Measurements from ENCODE around the gene WDR27.
"Not testable (repeated sequence)": the region's sequence is repeated elsewhere in the genome, so short reads cannot be mapped to it uniquely, and the experiment has no call there.

WDR27 gene

GRCh38 chr6:169650241-169650958, 51.4 kb downstream of the WDR27 start:
- no peak overlapping the region for H3K4me3 ChIP-seq (ENCODE audit: low read depth, low read length)
- TF ChIP-seq CTCF (IDR thresholded peaks at IDR 0.05; ENCODE audit: borderline replicate concordance, insufficient read depth, low read depth, low read length), result no peak

GRCh38 chr6:169648617-169649016, 53.2 kb downstream of the WDR27 start:
- no peak overlapping the region for H3K4me3 ChIP-seq (ENCODE audit: low read depth, low read length)
- TF ChIP-seq CTCF (IDR thresholded peaks at IDR 0.05; ENCODE audit: borderline replicate concordance, insufficient read depth, low read depth, low read length), result no peak

- no peak for TF ChIP-seq CTCF (IDR thresholded peaks at IDR 0.05; ENCODE audit: borderline replicate concordance, insufficient read depth, low read depth, low read length)
- H3K4me3 ChIP-seq (ENCODE audit: low read depth, low read length), result no peak overlapping the region
These were observed 53.7 kb downstream of the WDR27 start for GRCh38 chr6:169648092-169648491.

- no peak overlapping the region for H3K4me3 ChIP-seq (ENCODE audit: low read depth, low read length)
- TF ChIP-seq CTCF (IDR thresholded peaks at IDR 0.05; ENCODE audit: borderline replicate concordance, insufficient read depth, low read depth, low read length), result no peak
These were observed 54.2 kb downstream of the WDR27 start for GRCh38 chr6:169647637-169648036.

- TF ChIP-seq CTCF (IDR thresholded peaks at IDR 0.05; ENCODE audit: borderline replicate concordance, insufficient read depth, low read depth, low read length), result no peak
- no peak overlapping the region for H3K4me3 ChIP-seq (ENCODE audit: low read depth, low read length)
These were observed 54.8 kb downstream of the WDR27 start for GRCh38 chr6:169646906-169647567.

- H3K4me3 ChIP-seq (ENCODE audit: low read depth, low read length), result not testable (repeated sequence)
These were observed 56.4 kb downstream of the WDR27 start for GRCh38 chr6:169645459-169645858.

GRCh38 chr6:169643521-169643920, 58.3 kb downstream of the WDR27 start:
- H3K4me3 ChIP-seq (ENCODE audit: low read depth, low read length), result no peak overlapping the region
- TF ChIP-seq CTCF (IDR thresholded peaks at IDR 0.05; ENCODE audit: borderline replicate concordance, insufficient read depth, low read depth, low read length), result no peak

Measured in GM12875 (cell line).